Sigmoid colon (tissue), 7 donors: ENCODE results near the gene LUZP1. TPM values are rescaled to one million over a fixed set of nuclear protein-coding genes. Genes with fewer than 3 reads are reported as not detected.

Source experiments
- DNase-seq: peaks from one replicate; pipeline ENCODE4 v3.0.0-alpha.2; 2019
- H3K27ac ChIP-seq, 4 donors: fragments of 200-600 bp; sonication (generic); one replicate each; pipeline ENCODE4 v1.5.1; 2016 to 2019; ENCODE audit warnings: mild to moderate bottlenecking in 1 of 4
- H3K27me3 ChIP-seq, 3 donors: fragments of 200-600 bp; sonication (generic); one replicate each; pipeline ENCODE4 v1.5.1; 2019; ENCODE audit warnings: mild to moderate bottlenecking in 1 of 3
- H3K36me3 ChIP-seq, 4 donors: fragments of 200-600 bp; sonication (generic); one replicate each; pipeline ENCODE4 v1.5.1; 2016 to 2019
- H3K4me1 ChIP-seq, 4 donors: fragments of 200-600 bp; sonication (generic); one replicate each; pipeline ENCODE4 v1.5.1; 2017 to 2019
- H3K4me3 ChIP-seq, 4 donors: fragments of 200-600 bp; sonication (generic); one replicate each; pipeline ENCODE4 v1.5.1; 2017 to 2019; ENCODE audit warnings: mild to moderate bottlenecking in 2 of 4, moderate library complexity in 1 of 4
- H3K9me3 ChIP-seq, 4 donors: fragments of 200-600 bp in 3 of 4; sonication (generic) in 3 of 4; one replicate each; pipeline versions ENCODE4 v1.5.1 to v1.6.1; 2013 to 2019
- CTCF ChIP-seq, 4 experiments: fragments of 450-650 bp in 3 of 4; fragments of 200-600 bp in 1 of 4; IDR thresholded peaks; one replicate each; pipeline ENCODE4 v1.5.1; 2016 to 2019; ENCODE audit warnings: antibody characterized with exemption in 4 of 4, mild to moderate bottlenecking in 3 of 4, moderate library complexity in 2 of 4
- EP300 ChIP-seq, 4 donors: sonication (generic); formaldehyde crosslinking; IDR thresholded peaks; one replicate each; pipeline ENCODE4 v1.6.1; 2017; ENCODE audit warnings: antibody characterized with exemption in 4 of 4
- POLR2A ChIP-seq, 2 donors: fragments of 450-650 bp; IDR thresholded peaks; one replicate each; pipeline ENCODE4 v1.6.1; 2016; ENCODE audit warnings: antibody characterized with exemption in 2 of 2, mild to moderate bottlenecking in 2 of 2, moderate library complexity in 2 of 2
- POLR2AphosphoS5 ChIP-seq, 4 donors: sonication (generic); formaldehyde crosslinking; IDR thresholded peaks; one replicate each; pipeline ENCODE4 v1.6.1; 2017; ENCODE audit warnings: antibody characterized with exemption in 4 of 4
- WGBS, 2 donors: extraction: QIAGEN DNeasy Blood & Tissue Kit; methylation state at CpG; one replicate each; pipeline ENCODE4 v1.1.7; 2013; 5-methylcytosine and 5-hydroxymethylcytosine counted together
- intact Hi-C: fragments of 100-400 bp; cut with DNase I; formaldehyde crosslinking; loops from one replicate; pipeline ENCODE4 v1.15.1; 2023
- polyA plus RNA-seq, 3 donors: library from polyadenylated mRNA; stranded (reverse); fragments of 200-250 nt; gene quantifications; one replicate each; pipeline ENCODE4 v1.2.3, GENCODE V29; 2013
- total RNA-seq, 4 donors: library from RNA; depleted of rRNA; stranded (reverse); fragments of >200 nt; gene quantifications; one replicate each; pipeline ENCODE4 v1.1.0, GENCODE V29; 2016
- donor health status: healthy with polysubstance abuse.
- donor health status: Bipolar disorder and iron deficiency.
- donor health status: healthy.

Gene LUZP1
- total and polyA plus RNA-seq, 7 donors, result 6.0 to 20.9 (median 14.0) TPM

DNA sequence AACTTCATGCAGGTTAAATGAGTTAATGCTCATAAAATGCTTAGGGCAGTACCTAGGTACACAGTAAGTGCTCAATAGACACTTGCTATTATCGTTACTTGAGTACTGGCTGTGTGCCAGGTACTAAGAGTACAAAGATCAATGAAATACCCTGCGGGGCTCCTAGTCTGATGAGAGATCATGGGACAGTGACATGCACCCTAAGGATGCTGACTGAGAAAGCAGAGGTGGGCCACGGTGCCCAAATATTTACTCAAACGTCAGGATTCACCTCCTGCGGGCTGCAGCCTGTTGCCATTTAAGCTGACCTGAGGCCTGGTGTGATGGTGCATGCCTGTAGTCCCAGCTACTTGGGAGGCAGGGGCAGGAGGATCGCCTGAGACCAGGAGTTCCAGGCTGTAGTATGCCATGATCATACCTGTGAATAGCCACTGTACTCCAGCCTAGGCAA is 19.8 kb upstream of the LUZP1 start:
- TF ChIP-seq POLR2A (IDR thresholded peaks at IDR 0.05), result no peak
- TF ChIP-seq EP300 (IDR thresholded peaks at IDR 0.05), result no peak
- no peak for TF ChIP-seq CTCF (IDR thresholded peaks at IDR 0.05)
- TF ChIP-seq POLR2AphosphoS5 (IDR thresholded peaks at IDR 0.05), result no peak
- H3K9me3 ChIP-seq, result no peaks in the 10 kb centered on the region
- intact Hi-C loops, result no loop called here
- WGBS, 2 donors, result 37 to 74% methylated on average over 6 of the region's 6 CpGs
- no peak overlapping the region for H3K27ac ChIP-seq
- no peaks in the 10 kb centered on the region for H3K27me3 ChIP-seq
- no peak for DNase-seq
- peaks cover 0 to 7% (median 2%) of the 10 kb centered on the region in 4 donors for H3K4me1 ChIP-seq
- H3K36me3 ChIP-seq, result no peaks in the 10 kb centered on the region
- no peak overlapping the region for H3K4me3 ChIP-seq

DNA sequence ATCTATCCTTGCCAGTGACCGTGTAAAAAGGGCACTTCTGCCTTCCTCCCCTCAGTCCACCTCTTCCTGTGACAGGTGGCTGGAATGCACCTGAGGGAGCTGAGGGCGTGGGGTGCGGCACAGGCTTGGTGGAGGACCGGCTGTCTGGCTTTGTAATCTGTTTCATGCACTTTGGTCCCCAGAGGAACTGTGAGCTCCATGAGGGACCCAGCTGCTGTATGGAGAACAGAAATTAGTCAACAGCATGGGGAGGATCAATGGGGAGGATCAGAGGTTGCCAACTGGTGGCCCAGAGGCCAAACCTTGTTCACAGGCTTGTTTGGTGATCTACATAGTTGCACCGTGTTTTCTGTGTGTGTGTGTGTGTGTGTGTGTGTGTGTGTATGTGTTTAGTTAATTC is 19.0 kb upstream of the LUZP1 start:
- Histone ChIP-seq H3K4me3 (no peak overlapping the region), H3K4me1 (peaks cover 0 to 7% (median 2%) of the 10 kb centered on the region in 4 donors), H3K27ac (no peak overlapping the region), H3K36me3 (no peaks in the 10 kb centered on the region), H3K27me3 (no peaks in the 10 kb centered on the region), H3K9me3 (no peaks in the 10 kb centered on the region)
- no peak for DNase-seq
- intact Hi-C loops, result no loop called here
- 21 to 65% methylated on average over 5 of the region's 5 CpGs for WGBS, 2 donors
- TF ChIP-seq CTCF (IDR thresholded peaks at IDR 0.05) (no peak), POLR2AphosphoS5 (IDR thresholded peaks at IDR 0.05) (no peak), EP300 (IDR thresholded peaks at IDR 0.05) (no peak), POLR2A (IDR thresholded peaks at IDR 0.05) (no peak)

DNA sequence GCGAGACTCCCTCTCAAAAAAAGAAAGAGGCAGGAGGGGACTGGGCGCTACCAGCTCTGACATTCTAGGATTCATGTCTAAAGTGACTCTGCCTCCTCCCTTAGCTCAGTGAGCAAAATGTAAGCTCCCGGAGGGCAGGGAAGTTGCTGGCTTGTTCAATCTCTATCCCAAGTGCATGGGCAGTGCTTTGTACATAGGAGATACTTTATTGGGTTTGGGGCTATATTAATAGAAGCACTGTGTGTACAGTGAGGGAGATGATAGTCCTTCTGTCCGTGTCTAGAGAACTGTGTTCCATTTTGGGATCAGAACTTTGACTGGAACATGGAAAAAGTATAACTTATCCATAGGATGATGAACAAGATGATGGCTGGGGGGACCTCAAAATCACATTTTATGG is 16.7 kb upstream of the LUZP1 start:
- TF ChIP-seq POLR2AphosphoS5 (IDR thresholded peaks at IDR 0.05), result no peak
- TF ChIP-seq POLR2A (IDR thresholded peaks at IDR 0.05), result no peak
- no peak for TF ChIP-seq CTCF (IDR thresholded peaks at IDR 0.05)
- peaks cover 0 to 7% (median 2%) of the 10 kb centered on the region in 4 donors for H3K4me1 ChIP-seq
- H3K27ac ChIP-seq, result no peak overlapping the region
- DNase-seq, result no peak
- WGBS, 2 donors, result 80 to 82% methylated on average over 4 of the region's 4 CpGs
- H3K27me3 ChIP-seq, result no peaks in the 10 kb centered on the region
- intact Hi-C loops, result no loop called here
- no peaks in the 10 kb centered on the region for H3K9me3 ChIP-seq
- no peak overlapping the region for H3K4me3 ChIP-seq
- no peaks in the 10 kb centered on the region for H3K36me3 ChIP-seq

DNA sequence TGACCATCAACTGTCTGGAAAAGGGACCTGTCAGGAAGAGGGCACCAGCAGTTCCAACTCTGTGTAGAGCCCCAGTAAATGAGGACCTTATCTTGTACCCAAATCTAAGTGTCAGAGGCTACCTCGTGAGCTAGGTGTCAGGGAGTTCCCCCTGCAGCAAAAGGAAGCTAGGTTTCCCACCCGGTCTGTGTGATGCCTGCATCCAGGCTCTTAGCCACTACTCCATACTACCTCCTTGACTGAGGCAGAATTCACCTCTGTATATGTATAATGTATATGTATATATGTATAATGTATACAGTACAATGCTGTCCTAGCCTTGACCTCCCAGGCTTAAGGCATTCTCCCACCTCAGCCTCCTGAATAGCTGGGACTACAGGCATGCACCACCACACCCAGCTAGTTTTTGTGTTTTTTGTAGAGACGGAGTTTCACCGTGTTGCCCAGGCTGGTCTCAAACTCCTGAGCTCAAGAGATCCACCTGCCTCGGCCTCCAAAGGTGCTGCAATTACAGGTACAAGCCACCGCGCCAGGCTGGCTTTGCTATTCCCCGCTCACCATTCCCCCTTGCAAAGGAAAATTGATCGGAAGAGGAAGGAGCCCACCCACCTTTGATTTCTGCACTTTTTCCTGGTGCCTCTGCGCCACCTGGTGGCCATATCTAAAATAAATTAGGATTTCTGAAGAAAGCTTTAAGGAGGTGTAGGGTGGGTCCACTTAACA is 15.7 kb upstream of the LUZP1 start:
- no peak for DNase-seq
- peak overlapping the region in 3 of 4 donors; percentile 26 to 39 (median 35) for H3K4me3 ChIP-seq

More for the DNA sequence above, 15.7 kb upstream of the LUZP1 start:
- Histone ChIP-seq H3K27me3 (no peaks in the 10 kb centered on the region), H3K9me3 (no peaks in the 10 kb centered on the region), H3K4me1 (peaks cover 0 to 7% (median 2%) of the 10 kb centered on the region in 4 donors), H3K27ac (no peak overlapping the region), H3K36me3 (no peaks in the 10 kb centered on the region)
- intact Hi-C loops, result loop anchor here (1.0 kb wide), 1 partner anchor 86 kb away; no protein-coding TSS in a partner anchor
- WGBS, 2 donors, result 14 to 16% methylated on average over 10 of the region's 10 CpGs
- TF ChIP-seq POLR2A (IDR thresholded peaks at IDR 0.05), result no peak
- TF ChIP-seq CTCF (IDR thresholded peaks at IDR 0.05), result peak; percentile 81 to 92 (median 85)
